GM12874 (cell line): ENCODE data around the gene ANKRD33B.

Experiments
- CTCF ChIP-seq: IDR thresholded peaks from 2 replicates; pipeline ENCODE4 v1.5.1; 2011; ENCODE audit warnings: low read depth, mild to moderate bottlenecking, control low read depth, low read length, moderate library complexity; ENCODE audit not compliant: insufficient read depth

Gene ANKRD33B

GRCh38 chr5:10674096-10674495 is 110.2 kb downstream of the ANKRD33B start:
- no peak for TF ChIP-seq CTCF

GRCh38 chr5:10674582-10674981 is 110.7 kb downstream of the ANKRD33B start:
- no peak for TF ChIP-seq CTCF

- no peak for TF ChIP-seq CTCF
These were observed 111.4 kb downstream of the ANKRD33B start for GRCh38 chr5:10675177-10675700.

- TF ChIP-seq CTCF: no peak
These were observed 112.4 kb downstream of the ANKRD33B start for GRCh38 chr5:10676224-10676623.

- no peak for TF ChIP-seq CTCF
These were observed 113.1 kb downstream of the ANKRD33B start for GRCh38 chr5:10676946-10677345.

- TF ChIP-seq CTCF: no peak
These were observed 113.7 kb downstream of the ANKRD33B start for GRCh38 chr5:10677533-10677932.

- no peak for TF ChIP-seq CTCF
These were observed 114.4 kb downstream of the ANKRD33B start for GRCh38 chr5:10678244-10678643.
